Thoracic aorta endothelial cell (primary cell): ENCODE data around the gene RBP7. TPM values are rescaled to one million over a fixed set of nuclear protein-coding genes. Genes with fewer than 3 reads are reported as not detected.

Source experiments
- small RNA-seq: library from RNA; depleted of rRNA; stranded (forward); fragments of <200 nt; gene quantifications from one replicate; pipeline ENCODE3, GENCODE V24; 2012
- total RNA-seq: library from RNA; depleted of rRNA; stranded (reverse); fragments of >200 nt; gene quantifications from 2 replicates; pipeline ENCODE4 v1.2.3, GENCODE V29; 2012

Gene RBP7
- total RNA-seq, result 0.29 TPM in 1 of 2 replicates, not detected in the other

GRCh38 chr1:9996624-9997582 is at the start of gene RBP7:
TSS of gene RBP7 (plus strand) at chr1:9997228. CDS start at chr1:9997259, 31 bp downstream.

GRCh38 chr1:10032590-10033358 is 35.7 kb downstream of the RBP7 start, which contains the start of gene UBE4B:
TSS of gene UBE4B (plus strand) at chr1:10032958. CDS start at chr1:10033671, 713 bp downstream.

Small RNAs within 50 kb of the gene (small RNA-seq; reads per million reads assigned to genes)
- gene MIR5697, result 1.3 reads per million, percentile 32 among the genes with 10 or more reads in this experiment

Other genes starting within 250 kb of the RBP7 start
- gene CLSTN1, start 173.3 kb upstream of the RBP7 start, total RNA-seq, result 76.5 and 82.9 TPM in 2 replicates
- 24.3 and 24.7 TPM in 2 replicates for gene CTNNBIP1, start 87.0 kb upstream of the RBP7 start, total RNA-seq
- 42.9 and 47.2 TPM in 2 replicates for gene LZIC, start 53.8 kb upstream of the RBP7 start, total RNA-seq
- gene NMNAT1, start 53.8 kb upstream of the RBP7 start, total RNA-seq, result 9.2 and 10.3 TPM in 2 replicates
- 56.4 and 57.9 TPM in 2 replicates for gene UBE4B, start 35.7 kb downstream of the RBP7 start, total RNA-seq
- 58.6 and 60.8 TPM in 2 replicates for gene KIF1B, start 213.3 kb downstream of the RBP7 start, total RNA-seq